Astrocyte of the cerebellum (primary cell): ENCODE results near the gene KCNIP4.

Source experiments
- DNase-seq: peaks from one replicate; pipeline ENCODE4 v3.0.0-alpha.2; 2011; ENCODE audit warnings: low read depth
- H3K4me3 ChIP-seq: 2 replicates; pipeline ENCODE4 v1.5.1; 2011; ENCODE audit warnings: mild to moderate bottlenecking, low read depth, low read length, moderate library complexity
- in situ Hi-C: cut with HindIII; loops from 2 replicates; pipeline ENCODE4 v1.10.0; 2017; ENCODE audit warnings: low sequenced_read_pairs
- TF ChIP-seq, protein P1 (sequence below): IDR thresholded peaks from 2 replicates; pipeline ENCODE4 v1.5.1; 2012; ENCODE audit warnings: low read length, low read depth, moderate library complexity, mild to moderate bottlenecking; ENCODE audit errors: missing control alignments

Gene KCNIP4

DNA sequence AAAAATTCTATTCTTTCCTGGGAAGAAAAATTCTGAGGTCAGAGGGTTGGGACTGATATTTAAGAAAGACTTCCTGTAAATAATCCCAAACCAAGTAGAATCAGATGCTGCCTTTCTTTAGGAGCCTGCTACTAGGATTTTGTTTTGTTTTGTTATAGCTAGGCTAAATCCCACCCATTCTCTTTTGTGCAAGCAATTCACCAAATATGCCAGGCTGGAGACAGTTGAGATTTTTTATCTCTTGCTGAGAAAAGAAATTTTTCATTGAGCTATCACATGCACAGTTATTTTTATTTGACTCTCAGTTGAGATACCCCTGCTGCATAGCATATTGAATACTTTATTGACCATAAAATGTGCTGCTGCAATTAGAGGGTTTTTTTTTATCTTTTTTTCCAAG, 196.0 kb downstream of the KCNIP4 start:
- DNase-seq = no peak
- TF ChIP-seq, protein P1, sequence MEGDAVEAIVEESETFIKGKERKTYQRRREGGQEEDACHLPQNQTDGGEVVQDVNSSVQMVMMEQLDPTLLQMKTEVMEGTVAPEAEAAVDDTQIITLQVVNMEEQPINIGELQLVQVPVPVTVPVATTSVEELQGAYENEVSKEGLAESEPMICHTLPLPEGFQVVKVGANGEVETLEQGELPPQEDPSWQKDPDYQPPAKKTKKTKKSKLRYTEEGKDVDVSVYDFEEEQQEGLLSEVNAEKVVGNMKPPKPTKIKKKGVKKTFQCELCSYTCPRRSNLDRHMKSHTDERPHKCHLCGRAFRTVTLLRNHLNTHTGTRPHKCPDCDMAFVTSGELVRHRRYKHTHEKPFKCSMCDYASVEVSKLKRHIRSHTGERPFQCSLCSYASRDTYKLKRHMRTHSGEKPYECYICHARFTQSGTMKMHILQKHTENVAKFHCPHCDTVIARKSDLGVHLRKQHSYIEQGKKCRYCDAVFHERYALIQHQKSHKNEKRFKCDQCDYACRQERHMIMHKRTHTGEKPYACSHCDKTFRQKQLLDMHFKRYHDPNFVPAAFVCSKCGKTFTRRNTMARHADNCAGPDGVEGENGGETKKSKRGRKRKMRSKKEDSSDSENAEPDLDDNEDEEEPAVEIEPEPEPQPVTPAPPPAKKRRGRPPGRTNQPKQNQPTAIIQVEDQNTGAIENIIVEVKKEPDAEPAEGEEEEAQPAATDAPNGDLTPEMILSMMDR = no peak
- in situ Hi-C loops = no loop called here
- no peak overlapping the region for H3K4me3 ChIP-seq

- no peak for DNase-seq
- TF ChIP-seq, protein P1 = no peak
- in situ Hi-C loops = no loop called here
- H3K4me3 ChIP-seq = no peak overlapping the region
Observed at GRCh38 chr4:21749924-21750323, 198.6 kb downstream of the KCNIP4 start.

- TF ChIP-seq, protein P1 = no peak
- H3K4me3 ChIP-seq = no peak overlapping the region
- in situ Hi-C loops = no loop called here
- DNase-seq = no peak
Observed at GRCh38 chr4:21749412-21749811, 199.2 kb downstream of the KCNIP4 start.

DNA sequence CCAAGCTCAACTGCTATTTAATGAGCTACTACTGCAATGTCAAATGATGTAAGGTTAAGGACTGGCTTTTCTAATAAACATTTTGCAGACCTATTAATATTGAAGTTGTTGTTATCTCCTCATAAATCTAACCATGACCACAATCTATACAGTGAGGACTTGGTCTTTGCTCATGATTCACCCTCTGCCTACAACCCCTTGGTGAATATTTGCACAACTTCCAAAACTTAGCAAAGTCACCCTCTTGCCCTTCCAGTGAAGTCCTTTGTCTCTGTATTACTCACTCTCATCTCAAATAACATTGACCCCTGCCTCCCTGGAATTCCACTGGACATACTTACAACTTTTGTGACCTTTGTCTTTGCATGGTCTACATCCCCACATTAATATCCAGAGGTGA, 204.5 kb downstream of the KCNIP4 start:
- H3K4me3 ChIP-seq = no peak overlapping the region
- TF ChIP-seq, protein P1 = no peak
- DNase-seq = no peak
- in situ Hi-C loops = no loop called here

- TF ChIP-seq, protein P1 = no peak
- in situ Hi-C loops = no loop called here
Observed at GRCh38 chr4:21742326-21742725, 206.2 kb downstream of the KCNIP4 start.

GRCh38 chr4:21738821-21739220, 209.8 kb downstream of the KCNIP4 start:
- H3K4me3 ChIP-seq = no peak overlapping the region
- no peak for DNase-seq
- in situ Hi-C loops = no loop called here
- TF ChIP-seq, protein P1 = no peak

More at GRCh38 chr4:21742326-21742725, 206.2 kb downstream of the KCNIP4 start:
- no peak for DNase-seq
- H3K4me3 ChIP-seq = no peak overlapping the region

DNA sequence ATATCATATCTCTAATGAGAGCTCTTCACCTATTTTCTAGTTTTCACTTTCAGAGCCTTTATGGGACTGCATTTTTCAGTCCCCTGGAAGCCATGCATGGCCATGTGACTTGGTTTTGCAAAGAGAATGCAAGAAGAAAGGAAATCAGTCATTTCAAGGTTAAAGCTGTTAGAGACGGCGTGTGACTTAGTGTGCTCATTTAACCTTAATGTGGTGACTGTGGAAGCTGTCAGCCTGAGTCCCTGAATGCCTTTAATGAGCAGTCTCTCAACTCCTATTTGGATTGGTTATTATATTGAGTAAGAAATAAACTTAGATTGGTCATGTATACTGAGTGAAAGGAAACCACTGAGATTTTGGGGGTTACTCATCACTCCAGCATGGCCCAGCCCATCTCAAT, 212.7 kb downstream of the KCNIP4 start:
- in situ Hi-C loops = no loop called here
- no peak for DNase-seq
- no peak overlapping the region for H3K4me3 ChIP-seq
- TF ChIP-seq, protein P1 = no peak
